Transverse colon (tissue), 4 donors: Measurements from ENCODE around the gene CYBC1.

ENCODE experiments used
- CTCF ChIP-seq, 5 experiments: fragments of 200-600 bp in 3 of 5; fragments of 450-650 bp in 2 of 5; sonication (generic) in 3 of 5; IDR thresholded peaks; 1 replicate in 2 of 5; 2 replicates in 3 of 5; pipeline ENCODE4 v1.5.1; 2016 to 2017; ENCODE audit warnings: antibody characterized with exemption in 5 of 5, inconsistent platforms in 3 of 5, mild to moderate bottlenecking in 2 of 5, moderate library complexity in 1 of 5
- EP300 ChIP-seq: sonication (generic); formaldehyde crosslinking; IDR thresholded peaks from one replicate; pipeline ENCODE4 v1.6.1; 2017; ENCODE audit warnings: antibody characterized with exemption, low read depth
- POLR2A ChIP-seq: fragments of 450-650 bp; IDR thresholded peaks from one replicate; pipeline ENCODE4 v1.6.1; 2016; ENCODE audit warnings: antibody characterized with exemption, mild to moderate bottlenecking, moderate library complexity
- POLR2AphosphoS5 ChIP-seq, 3 donors: sonication (generic); formaldehyde crosslinking; IDR thresholded peaks; one replicate each; pipeline ENCODE4 v1.6.1; 2016; ENCODE audit warnings: antibody characterized with exemption in 3 of 3

- TF ChIP-seq CTCF (IDR thresholded peaks at IDR 0.05) (no peak), POLR2A (no peak), POLR2AphosphoS5 (IDR thresholded peaks at IDR 0.05) (no peak), EP300 (no peak)
These were observed 16.4 kb downstream of the CYBC1 start for GRCh38 chr17:82434216-82434565.
